ENCODE measurements around the gene PSME3IP1.

Gene PSME3IP1

DNA sequence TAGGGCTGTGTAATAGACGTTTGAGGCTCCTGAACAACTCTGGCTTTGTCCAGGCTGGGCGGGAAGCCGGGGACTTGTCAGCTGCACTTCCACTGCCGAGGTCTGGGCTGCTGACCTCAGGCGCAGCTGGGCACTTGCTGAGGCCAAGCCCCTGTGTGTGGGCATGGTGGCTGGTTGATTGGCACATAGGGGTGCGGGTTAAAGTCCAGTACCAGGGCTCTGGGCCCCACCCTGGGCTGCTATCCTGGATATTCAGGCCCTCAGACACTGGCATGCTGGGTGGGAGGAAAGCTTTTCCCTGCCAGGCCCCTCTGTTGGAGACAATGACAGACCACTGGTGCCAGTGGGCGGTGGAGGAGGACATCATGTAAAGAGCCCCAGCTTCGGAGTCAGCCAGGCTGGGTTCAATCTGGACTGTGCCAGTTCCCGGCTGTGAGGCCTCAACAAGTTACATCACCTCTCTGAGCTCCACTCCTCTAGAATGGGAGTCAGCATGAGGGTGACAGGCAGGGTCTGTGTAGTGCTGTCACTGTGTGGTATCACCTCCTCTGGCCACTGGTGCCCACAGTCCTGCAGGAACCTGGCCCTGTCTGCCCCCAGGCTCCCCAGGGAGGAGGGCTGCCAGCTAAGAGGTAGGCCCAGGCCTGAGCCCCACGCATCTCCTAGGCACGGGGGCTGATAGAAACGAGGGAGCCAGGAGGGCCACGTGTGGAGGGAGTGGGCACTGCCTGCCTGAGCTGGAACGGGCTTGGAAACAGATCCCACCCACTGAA is 42.5 kb downstream of the PSME3IP1 start:
- no peak for DNase-seq

DNA sequence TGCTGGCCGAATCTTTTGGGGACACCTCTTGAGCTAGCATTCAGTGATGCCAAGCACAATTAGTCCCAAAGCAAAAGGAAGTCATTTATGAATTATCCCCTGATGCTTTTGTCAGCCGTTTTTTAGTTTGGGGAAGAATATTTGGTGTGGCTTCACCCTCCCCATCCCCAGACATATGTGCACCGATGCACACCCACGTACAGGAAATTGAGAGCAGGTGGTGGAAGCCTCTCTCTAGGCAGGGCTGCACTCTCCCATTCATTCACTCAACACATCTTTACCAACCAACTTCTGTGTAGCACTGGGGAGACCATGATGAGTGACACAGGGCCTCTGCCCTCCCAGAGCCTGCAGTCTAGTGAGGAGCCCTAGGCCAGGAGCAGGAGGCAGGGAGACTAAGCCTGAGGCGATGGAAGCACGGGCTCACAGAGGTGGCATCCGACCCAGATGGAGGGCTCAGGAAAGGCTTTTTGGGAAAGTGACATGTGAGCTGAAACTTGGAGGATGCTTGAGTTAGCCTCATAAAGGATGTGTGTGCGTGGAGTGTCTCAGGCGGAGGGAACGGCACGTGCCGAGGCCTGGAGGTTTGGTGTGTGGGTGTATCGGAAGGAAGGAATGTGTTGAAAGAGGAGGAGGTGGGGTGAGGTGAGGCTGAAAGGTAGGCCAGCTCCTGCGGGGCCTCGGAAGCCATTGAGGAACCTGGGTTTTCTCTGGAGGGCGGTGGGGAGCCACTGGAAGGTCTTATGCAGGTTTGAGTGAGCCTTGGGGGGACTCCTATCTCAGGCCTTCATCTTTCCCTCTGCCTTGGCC is 43.8 kb downstream of the PSME3IP1 start:
- no peak for DNase-seq

DNA sequence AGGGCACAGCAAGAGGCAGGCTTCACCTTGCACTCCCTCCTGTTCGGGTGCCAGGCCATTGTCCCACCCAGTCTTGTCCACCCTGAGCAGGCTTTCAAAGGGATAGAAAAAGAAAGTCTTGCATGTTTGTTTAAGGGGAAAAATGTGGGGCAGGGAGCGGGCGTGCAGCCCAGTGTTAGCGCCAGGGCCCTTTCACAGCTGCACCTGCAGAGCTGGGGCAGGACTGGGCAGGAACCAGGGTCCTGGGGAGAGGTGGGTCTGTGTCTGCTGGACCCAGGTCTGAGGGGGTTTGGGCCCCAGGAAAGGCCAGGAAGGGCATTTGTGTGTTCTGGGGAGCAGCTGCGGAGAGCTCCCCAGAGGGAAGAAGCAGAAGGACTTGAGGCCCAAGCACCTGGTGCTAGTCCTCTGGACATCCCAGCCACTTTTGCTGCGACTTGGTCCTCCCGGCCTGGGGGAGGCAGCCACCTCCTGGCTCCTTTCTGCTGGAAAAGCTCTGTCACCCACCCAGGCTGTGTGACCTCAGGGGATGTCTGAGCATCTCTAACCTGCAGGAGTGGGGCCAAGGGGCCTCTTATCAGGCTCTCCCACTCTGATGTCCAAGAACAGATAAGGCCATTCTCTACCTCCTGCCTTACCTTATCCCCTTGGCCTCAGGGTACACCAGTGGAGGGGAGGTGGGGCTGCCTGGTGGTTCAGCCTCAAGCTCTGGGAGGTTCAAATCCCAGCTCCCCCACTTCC is 44.7 kb downstream of the PSME3IP1 start:
- no peak for DNase-seq

DNA sequence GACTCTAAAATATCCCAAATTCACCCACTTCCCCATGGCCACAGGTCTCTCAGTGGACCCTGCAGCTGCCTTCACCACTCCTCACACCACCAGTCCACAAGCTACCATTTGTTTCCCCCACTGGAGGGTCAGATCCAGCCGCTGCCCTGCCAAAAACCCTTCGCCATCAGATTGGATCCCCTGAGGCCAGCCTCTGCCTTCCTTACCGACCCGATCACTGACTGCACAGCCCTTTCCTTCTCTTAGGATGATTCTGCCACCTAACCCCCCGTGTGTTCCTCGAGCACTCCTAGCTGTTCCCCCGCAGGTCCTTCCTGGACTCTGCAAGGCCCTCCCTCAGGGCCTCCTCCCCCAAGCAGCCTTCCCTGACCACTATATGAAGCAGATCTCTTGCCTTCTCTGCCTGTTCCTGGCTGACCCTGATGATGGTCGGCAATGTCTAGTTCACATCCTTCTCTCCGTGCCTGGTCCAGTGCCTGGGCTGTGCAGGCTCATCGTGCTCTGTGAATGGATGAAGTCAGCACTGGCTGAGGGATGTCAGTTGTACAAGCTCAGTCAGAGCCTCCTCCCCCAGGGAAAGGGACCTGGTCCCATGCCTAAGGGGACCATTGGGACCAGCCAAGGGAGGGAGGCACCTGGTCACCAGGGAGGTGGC is 47.4 kb downstream of the PSME3IP1 start:
- no peak for DNase-seq

DNA sequence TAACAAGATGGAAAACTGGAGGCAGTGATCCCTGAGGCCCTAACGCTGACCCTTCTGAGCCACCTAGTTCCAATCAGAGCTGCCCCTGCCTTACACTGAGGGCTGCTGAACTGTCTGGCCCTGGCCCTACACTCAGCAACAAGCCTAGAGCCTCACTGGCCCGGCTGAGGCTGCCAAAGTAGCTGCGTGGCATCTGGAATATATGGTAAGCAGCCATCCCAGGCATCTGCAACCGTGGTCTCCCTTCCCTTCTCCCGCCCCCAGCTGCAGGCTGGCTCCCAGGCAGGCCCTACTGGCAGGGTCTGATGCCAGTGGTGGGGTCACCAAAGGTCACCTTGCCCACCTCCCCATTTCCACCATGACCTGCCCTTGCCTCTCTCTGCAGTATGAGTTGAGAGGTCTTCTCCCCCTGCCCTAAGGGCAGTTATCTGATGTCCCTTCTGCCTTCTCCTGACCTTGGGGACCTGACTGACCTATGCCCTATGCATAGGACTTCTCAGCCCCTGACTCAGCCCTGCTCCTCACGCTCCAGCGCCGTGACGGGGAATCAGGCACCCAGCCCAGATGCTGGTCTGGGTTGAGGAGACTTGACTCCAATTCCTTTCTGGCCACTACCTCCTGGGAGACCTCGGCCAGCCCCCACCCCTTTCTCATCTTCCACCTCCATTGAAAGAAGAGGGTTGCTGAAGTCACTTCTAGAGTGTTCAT is 48.1 kb downstream of the PSME3IP1 start:
- no peak for DNase-seq

DNA sequence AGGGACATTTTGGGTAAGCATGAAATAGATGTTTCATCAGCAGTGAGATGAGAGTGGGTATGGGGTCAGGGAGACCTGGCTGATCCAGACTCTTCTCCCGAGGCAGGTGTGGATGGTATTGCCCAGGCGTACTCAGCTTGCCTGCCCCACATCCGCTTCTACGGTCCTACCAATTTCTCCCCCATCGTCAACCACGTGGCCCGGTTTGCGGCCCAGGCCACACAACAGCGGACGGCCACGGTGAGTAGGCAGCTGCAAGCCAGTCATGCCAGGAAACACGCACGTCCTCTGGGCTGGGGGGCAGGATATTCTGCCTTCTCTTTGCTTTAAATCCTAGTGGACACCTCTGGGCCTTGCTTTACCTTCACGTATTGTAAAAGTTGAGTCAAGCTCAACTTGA is 48.8 kb downstream of the PSME3IP1 start:
- no peak for DNase-seq

DNA sequence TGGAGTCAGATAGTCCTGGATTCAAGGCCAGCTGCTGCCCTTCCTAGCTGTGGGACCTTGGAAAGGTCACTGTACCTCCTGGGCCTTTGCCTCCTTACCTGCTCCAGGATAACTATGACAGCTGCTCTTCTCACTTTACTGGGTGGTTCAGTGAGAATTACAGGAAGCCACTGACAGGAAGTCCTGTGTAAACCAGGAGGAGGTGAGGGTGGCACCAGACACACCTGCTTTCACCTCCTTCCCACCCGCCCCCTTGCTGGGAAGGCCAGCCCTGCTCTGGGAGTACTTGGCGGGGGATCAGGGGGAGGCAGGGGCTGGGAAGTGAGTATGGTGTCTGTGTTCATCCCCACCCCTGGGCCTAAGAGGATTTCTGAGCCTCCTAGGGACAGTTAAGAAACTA is 50.9 kb downstream of the PSME3IP1 start:
- DNase-seq, result no peak

DNA sequence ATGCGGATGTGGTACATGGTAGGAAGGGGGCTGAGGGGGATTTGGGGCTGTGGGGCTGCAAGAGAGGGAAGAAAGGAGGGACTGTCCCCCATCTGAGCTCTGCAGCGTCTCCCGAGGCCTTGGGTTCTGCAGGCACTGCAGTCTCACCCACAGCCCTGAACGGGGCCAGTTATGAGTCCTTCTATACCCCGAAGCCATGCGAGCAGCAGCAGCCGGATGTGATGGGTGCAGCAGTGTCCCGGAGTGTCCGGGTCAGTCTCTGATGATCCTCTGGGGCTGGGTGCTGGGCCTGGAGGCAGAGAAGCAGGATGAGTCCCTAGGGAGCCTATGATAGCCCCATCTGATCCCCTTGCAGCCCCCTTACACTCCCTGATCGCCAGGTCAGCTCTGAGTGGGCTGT is 52.0 kb downstream of the PSME3IP1 start:
- DNase-seq, result no peak

DNA sequence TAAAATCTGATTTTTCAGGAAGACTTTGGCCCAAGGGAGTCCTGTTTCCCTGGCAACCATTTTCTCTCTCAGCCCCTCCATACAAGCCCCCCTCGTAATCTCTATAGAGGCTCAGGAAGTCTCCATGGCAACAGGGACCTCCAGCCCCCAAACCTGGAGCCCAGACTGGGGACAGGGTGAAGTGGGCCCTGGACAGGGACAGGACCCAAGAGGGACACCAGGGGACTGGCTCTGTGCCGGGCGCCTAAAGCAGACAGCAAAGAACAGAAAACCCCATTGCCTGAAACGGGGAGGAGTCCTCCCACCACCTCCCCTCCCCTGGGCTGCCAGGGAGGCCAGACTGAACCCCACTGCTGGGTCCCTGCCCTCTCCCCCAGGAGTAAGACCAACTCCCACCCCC is 52.8 kb downstream of the PSME3IP1 start:
- no peak for DNase-seq

DNA sequence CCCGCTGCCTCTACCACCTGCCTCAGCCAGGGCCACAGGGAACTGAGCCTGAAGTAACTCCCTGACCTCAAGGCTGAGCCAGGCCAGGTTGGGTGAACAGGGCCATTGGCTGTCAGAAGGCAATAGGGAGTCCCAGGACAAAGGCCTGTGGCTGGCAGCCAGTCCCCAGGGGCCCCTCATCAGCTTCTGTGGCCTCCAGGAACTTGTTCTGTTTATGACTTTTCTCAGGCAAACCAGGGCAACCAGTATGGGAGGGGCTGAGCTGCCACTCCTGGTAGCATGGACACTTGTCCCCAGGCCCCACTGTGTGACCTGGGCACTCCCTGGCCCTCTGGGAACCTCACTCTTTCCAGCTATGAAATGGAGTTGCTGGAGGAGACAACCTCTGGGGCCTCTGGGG is 53.4 kb downstream of the PSME3IP1 start:
- DNase-seq, result no peak

DNA sequence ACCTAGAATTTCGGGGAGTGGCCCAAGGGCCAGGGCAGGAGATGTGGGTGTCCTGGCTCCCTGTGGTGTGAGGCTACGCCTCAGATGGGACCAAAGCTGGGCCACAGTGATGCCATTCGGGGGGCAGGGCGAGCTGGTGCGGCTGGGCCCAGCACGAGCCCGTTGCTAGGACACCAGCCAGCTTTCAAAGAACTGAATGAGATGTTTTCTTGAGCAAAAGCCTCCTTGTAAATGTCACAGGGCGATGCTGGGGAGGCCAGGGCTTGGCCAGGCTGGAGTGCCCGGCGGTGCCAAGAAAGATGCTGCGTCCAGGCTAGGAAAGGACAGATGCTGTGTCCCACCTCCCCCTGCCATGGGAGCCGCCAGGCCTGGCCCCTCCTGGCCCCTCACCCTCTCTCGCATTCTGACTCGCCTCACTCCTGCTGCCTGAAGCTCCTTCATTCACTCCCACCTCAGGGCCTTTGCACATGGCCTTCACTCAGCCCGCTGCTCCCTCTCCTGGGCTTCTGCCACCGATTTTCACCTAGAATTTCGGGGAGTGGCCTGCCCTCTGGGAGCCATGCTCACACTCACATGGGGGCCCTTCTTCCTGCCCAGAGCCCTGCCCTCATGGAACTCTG is 54.4 kb downstream of the PSME3IP1 start:
- DNase-seq, result no peak

DNA sequence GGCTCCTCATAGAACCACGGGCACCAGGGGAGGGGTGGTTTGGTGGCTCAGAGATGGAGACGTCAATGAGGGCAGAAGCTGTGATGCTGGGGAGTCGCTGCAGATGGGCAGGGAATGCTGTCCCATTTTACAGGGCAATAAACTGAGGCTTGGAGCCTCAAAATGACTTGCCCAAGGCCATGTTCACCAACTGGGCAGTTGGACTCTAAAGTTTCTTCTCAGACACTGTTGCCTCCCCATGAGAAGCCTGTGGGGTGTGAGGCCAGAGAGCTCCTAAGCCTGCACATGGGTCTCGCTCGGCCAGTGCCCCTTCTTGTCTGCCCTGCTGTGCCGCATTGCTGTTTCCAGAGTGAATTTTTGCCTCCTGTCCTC is 54.9 kb downstream of the PSME3IP1 start:
- DNase-seq, result no peak

DNA sequence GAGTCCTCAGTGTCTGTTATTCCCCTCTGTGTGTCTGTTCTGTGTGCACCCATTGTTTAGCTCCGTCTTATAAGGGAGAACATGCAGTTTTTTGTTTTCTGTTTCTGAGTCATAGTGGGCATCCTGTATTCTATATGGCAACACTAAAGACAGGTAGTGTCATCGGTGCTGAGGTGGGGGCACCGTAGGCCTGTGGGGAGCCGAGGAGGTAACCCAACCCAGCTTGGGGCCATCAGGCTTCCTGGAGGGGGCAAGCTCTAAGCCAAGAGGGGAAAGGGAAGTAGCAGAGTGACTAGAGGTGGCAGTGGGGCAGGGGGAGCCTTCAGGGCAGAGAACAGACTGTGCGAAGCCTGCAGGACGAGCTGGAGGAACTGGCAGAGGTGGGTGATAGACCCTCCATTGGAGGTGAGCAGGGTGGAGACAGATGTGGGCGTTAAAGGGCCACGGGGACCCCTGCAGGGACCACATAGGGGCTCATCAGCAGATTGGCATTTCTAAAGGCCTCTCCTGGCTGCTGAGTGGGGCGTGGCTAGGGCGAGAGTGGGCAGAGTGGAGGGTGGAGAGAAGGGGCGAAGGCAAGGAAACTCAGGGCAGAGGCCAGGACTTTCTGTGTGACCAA is 57.0 kb downstream of the PSME3IP1 start:
- DNase-seq, result no peak

DNA sequence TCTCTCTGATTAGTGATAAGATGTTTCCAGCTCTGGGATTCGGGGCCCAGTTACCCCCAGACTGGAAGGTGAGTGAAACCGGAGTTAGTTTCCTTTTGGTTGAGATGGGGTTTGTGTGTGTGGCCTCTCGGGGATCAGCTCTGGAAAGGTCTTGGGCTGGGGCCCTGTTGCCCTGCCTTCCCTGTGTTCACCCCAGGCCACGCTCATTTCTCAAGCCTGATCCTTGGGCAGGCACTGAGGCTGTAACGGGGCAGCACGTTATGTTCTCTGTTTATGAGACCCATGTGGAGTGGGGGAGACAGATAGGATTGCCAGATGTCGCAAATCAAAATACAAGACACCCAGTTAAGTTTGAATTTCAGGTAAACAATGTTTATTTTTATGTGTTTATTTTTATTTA is 58.0 kb downstream of the PSME3IP1 start:
- DNase-seq, result no peak

DNA sequence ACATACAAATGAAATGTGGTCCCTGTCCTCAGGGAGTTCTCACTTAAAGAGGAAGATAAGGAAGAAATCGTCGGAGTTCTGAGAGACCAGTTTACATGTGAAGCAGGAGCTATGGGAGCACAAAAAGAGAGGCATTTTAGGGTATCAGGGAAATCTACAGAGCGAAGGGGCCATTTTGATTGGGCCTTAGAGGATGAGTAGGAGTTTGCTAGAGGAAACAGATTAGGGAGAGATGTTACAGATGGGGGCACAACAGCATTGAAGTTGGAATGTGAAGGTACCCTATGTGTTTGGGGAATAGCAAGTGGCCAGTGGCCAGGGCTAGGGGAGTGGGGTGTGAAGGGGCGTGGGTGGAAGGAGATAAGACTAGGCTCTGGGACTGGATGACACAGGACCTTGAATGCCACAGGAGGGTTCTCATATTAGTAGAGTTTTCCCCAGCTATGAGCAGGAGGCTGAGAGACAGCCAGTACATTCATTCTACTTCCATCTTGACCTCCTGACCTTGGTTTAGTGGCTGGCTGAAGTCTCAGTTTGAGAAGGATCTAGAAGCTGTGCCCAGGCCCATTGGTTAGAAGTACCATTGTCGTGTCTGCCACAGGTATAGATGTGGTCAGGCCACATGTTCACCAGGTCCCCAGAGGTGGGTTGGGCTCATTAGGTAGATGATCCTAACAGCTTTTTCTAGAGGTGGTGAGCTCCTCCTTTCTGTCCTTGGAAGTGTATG is 58.6 kb downstream of the PSME3IP1 start:
- DNase-seq, result no peak

DNA sequence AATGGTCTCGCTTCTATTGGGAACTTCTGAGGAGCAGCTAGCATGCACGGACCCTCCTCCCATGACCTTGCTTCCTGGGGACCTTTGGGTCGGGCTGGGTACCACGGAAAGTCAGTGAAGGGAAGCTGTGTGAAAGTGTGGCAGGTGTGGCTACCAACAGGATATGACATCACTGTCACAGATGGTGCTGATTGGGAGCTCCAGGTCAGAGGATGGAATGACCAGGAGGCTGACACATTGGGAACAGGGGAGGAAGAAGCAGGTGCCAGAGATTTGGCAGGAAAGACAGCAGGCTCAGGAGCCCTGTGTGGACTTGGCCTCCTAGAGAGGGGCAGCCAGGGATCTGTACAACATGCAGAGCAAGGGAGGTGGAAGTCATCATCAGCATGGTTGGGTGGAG is 59.4 kb downstream of the PSME3IP1 start:
- no peak for DNase-seq

DNA sequence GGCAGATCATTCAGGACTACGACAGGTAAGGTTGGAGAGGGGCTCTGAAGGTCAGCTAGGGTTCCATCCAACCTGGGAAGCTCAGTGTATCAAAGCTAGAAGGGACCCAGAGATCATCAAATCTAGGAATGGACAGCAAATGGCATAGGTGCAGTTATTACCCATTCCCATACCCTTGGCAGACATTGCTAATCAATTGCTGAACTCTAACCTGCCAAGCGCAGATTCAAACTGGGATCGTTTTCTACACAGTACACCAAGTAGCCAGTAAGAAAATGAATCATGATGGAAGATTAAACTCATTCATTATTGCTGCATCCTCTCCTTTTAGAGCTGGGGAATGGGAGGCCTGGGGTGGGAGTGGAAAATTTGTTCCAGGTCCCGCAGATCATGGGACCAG is 59.9 kb downstream of the PSME3IP1 start:
- no peak for DNase-seq

DNA sequence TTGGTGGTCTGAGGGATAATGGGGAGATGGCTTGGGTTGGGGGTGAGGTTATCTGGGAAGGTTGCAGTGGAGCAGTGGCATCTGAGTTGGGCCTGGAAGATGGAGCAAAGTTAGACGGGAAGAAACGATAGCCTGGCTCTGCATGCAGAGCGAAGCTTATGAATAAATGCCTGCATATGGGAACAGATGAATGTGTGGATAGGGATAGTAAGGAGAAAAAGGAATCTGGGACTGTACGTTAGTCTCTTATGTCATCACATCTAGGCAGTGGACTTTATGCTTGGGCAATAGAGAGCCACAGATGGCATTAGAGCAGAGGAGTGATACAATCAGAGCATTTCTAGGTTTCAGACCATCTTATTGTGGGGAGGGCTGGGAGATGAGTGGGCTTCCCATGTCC is 60.5 kb downstream of the PSME3IP1 start:
- DNase-seq, result no peak

DNA sequence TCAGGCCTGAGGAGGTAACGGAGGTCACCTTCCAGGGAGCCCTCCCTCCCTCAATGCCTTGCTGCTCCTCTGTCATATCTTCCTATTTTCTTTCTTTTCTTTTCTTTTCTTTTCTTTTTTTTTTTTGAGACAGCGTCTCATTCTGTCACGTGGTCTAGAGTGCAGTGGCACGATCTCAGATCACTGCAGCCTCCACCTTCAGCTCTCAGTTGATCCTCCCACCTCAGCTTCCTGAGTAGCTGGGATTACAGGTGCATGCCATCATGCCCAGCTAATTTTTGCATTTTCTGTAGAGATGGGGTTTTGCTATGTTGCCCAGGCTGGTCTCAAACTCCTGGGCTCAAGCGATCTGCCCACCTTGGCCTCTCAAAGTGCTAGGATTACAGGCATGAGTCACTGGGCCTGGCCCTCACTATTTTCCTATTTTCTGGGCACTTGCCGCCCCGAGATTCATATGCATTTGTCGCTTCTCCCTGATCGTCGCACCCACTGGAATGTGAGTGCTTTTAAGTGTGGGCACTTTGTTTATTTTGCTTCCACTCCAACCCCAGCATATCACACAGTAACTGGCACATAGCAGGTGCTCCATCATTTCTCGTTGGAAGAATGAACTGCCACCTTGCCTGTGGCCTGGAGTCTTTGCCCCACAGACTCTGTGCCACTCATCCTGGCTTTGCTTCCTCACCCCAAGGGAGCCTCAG is 61.7 kb downstream of the PSME3IP1 start:
- no peak for DNase-seq

DNA sequence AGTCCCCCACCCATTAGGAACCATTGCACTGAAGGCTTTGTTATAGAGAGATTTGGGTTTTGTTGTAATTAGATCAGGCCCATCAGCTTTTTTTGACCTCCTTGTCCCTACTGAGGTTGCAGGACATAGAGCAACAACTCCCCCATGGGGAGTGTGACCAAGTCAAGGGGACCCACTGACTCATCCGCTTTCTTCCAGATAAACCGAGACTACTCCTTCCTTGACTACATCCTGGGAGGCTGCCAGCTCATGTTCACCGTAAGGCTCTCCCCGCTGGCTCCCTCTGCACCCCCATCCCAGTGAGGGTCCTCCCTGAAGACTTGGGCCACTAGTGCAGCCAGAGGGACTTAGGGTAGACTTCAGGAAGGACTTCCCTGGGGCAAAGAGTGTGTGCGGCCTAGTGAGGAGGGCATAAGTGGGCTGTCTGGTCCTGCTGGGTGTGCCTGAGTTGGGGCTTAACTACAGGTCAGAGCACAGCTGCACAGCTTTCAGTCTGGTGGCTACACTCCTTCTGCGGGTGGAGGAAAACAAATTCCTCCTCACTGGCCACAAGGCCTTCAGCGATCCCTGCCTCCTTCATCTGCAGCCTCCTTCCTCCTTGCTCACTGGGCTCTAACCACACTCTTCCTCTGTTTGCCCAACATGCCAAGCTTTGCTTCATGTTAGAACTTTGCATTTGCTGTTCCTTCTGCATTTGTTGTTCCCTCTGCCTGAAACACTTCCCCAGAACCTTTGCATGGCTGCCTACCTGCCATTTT is 62.4 kb downstream of the PSME3IP1 start:
- no peak for DNase-seq

All from NCI-H524 treated with DMSO at 0.1 percent for 48 hours (cell line).